CD4-positive, alpha-beta T cell treated with Interleukin-17A for 1 hour (primary cell): Measurements from ENCODE around the gene CAMSAP3.
"Not testable (repeated sequence)": the region's sequence is repeated elsewhere in the genome, so short reads cannot be mapped to it uniquely, and the experiment has no call there.

Experiments
- DNase-seq: peaks from one replicate; pipeline ENCODE4 v3.0.0-alpha.2; 2020

Gene CAMSAP3

GRCh38 chr19:7595466-7596133 is at the start of gene CAMSAP3:
CAMSAP3 (plus strand) TSS chr19:7595863; CDS start chr19:7596003, 140 bp downstream.
- DNase-seq = peak; percentile 40

- no peak for DNase-seq
Measured at GRCh38 chr19:7545904-7546303, 49.8 kb upstream of the CAMSAP3 start.

- DNase-seq = no peak
Measured at GRCh38 chr19:7547159-7547558, 48.5 kb upstream of the CAMSAP3 start.

GRCh38 chr19:7549429-7550148 is 46.1 kb upstream of the CAMSAP3 start:
- no peak for DNase-seq

- DNase-seq = no peak
Measured at GRCh38 chr19:7550169-7550770, 45.4 kb upstream of the CAMSAP3 start.

GRCh38 chr19:7550987-7551761 is 44.5 kb upstream of the CAMSAP3 start:
- peak; percentile 56 for DNase-seq

GRCh38 chr19:7552781-7553180 is 42.9 kb upstream of the CAMSAP3 start:
- no peak for DNase-seq

- DNase-seq = no peak
Measured at GRCh38 chr19:7554565-7554964, 41.1 kb upstream of the CAMSAP3 start.

- peak; percentile 16 for DNase-seq
Measured at GRCh38 chr19:7554990-7555864, 40.4 kb upstream of the CAMSAP3 start.

- no peak for DNase-seq
Measured at GRCh38 chr19:7556696-7557315, 38.9 kb upstream of the CAMSAP3 start.

GRCh38 chr19:7558667-7559066 is 37.0 kb upstream of the CAMSAP3 start:
- DNase-seq = no peak

- DNase-seq = no peak
Measured at GRCh38 chr19:7559102-7559501, 36.6 kb upstream of the CAMSAP3 start.

- DNase-seq = no peak
Measured at GRCh38 chr19:7560255-7560654, 35.4 kb upstream of the CAMSAP3 start.

GRCh38 chr19:7561325-7561724 is 34.3 kb upstream of the CAMSAP3 start:
- no peak for DNase-seq

- DNase-seq = no peak
Measured at GRCh38 chr19:7562646-7563393, 32.8 kb upstream of the CAMSAP3 start.

GRCh38 chr19:7564866-7565265 is 30.8 kb upstream of the CAMSAP3 start:
- no peak for DNase-seq

- DNase-seq = no peak
Measured at GRCh38 chr19:7565332-7565731, 30.3 kb upstream of the CAMSAP3 start.

- DNase-seq = no peak
Measured at GRCh38 chr19:7570761-7571160, 24.9 kb upstream of the CAMSAP3 start.

- DNase-seq = no peak
Measured at GRCh38 chr19:7575434-7576040, 20.1 kb upstream of the CAMSAP3 start.

GRCh38 chr19:7577422-7577821 is 18.2 kb upstream of the CAMSAP3 start:
- not testable (repeated sequence) for DNase-seq

GRCh38 chr19:7578127-7578526 is 17.5 kb upstream of the CAMSAP3 start:
- no peak for DNase-seq
